ENCODE measurements around the gene JAZF1. TPM values are rescaled to one million over a fixed set of nuclear protein-coding genes. Genes with fewer than 3 reads are reported as not detected.

JAZF1 gene
- total RNA-seq, 3 donors from 2014 or later, result 8.6 to 27.4 (median 10.5) TPM

- H3K4me1 ChIP-seq, result no peaks in the 10 kb centered on the region
- no peak for DNase-seq (ENCODE audit: low spot score in 2 of 2)
- H3K27me3 ChIP-seq, result no peaks in the 10 kb centered on the region
- TF ChIP-seq POLR2AphosphoS5 (IDR thresholded peaks at IDR 0.05), result no peak
- no peak for TF ChIP-seq CTCF (IDR thresholded peaks at IDR 0.05)
- no peak for TF ChIP-seq POLR2A (IDR thresholded peaks at IDR 0.05)
- no peaks in the 10 kb centered on the region for H3K36me3 ChIP-seq
- H3K27ac ChIP-seq, result no peak overlapping the region
- H3K9me3 ChIP-seq, result no peaks in the 10 kb centered on the region
- H3K4me3 ChIP-seq, result no peak overlapping the region
- intact Hi-C loops (cut with DNase I; ENCODE audit: low total_unique reads), result no loop called here
These were observed 134.6 kb downstream of the JAZF1 start for GRCh38 chr7:28046035-28046434.

GRCh38 chr7:28045592-28045991, 135.0 kb downstream of the JAZF1 start:
- no peak for DNase-seq (ENCODE audit: low spot score in 2 of 2)
- no peak overlapping the region for H3K27ac ChIP-seq
- no peaks in the 10 kb centered on the region for H3K4me1 ChIP-seq
- no peaks in the 10 kb centered on the region for H3K9me3 ChIP-seq
- no peaks in the 10 kb centered on the region for H3K36me3 ChIP-seq
- intact Hi-C loops (cut with DNase I; ENCODE audit: low total_unique reads), result no loop called here
- no peak for TF ChIP-seq POLR2A (IDR thresholded peaks at IDR 0.05)
- TF ChIP-seq POLR2AphosphoS5 (IDR thresholded peaks at IDR 0.05), result no peak
- no peak for TF ChIP-seq CTCF (IDR thresholded peaks at IDR 0.05)
- H3K27me3 ChIP-seq, result no peaks in the 10 kb centered on the region
- no peak overlapping the region for H3K4me3 ChIP-seq

GRCh38 chr7:28044825-28045224, 135.8 kb downstream of the JAZF1 start:
- DNase-seq (ENCODE audit: low spot score in 2 of 2), result no peak
- H3K27ac ChIP-seq, result no peak overlapping the region
- H3K4me3 ChIP-seq, result no peak overlapping the region
- H3K4me1 ChIP-seq, result no peaks in the 10 kb centered on the region
- H3K9me3 ChIP-seq, result no peaks in the 10 kb centered on the region
- TF ChIP-seq CTCF (IDR thresholded peaks at IDR 0.05) (no peak), POLR2AphosphoS5 (IDR thresholded peaks at IDR 0.05) (no peak), POLR2A (IDR thresholded peaks at IDR 0.05) (no peak)
- no peaks in the 10 kb centered on the region for H3K36me3 ChIP-seq
- intact Hi-C loops (cut with DNase I; ENCODE audit: low total_unique reads), result no loop called here
- H3K27me3 ChIP-seq, result no peaks in the 10 kb centered on the region

GRCh38 chr7:28042721-28043120, 137.9 kb downstream of the JAZF1 start:
- Histone ChIP-seq H3K27ac (no peak overlapping the region), H3K27me3 (no peaks in the 10 kb centered on the region), H3K9me3 (no peaks in the 10 kb centered on the region), H3K36me3 (no peaks in the 10 kb centered on the region), H3K4me3 (no peak overlapping the region), H3K4me1 (no peaks in the 10 kb centered on the region)
- intact Hi-C loops (cut with DNase I; ENCODE audit: low total_unique reads), result no loop called here
- no peak for DNase-seq (ENCODE audit: low spot score in 2 of 2)
- no peak for TF ChIP-seq POLR2AphosphoS5 (IDR thresholded peaks at IDR 0.05)
- no peak for TF ChIP-seq POLR2A (IDR thresholded peaks at IDR 0.05)
- no peak for TF ChIP-seq CTCF (IDR thresholded peaks at IDR 0.05)

- TF ChIP-seq POLR2A (IDR thresholded peaks at IDR 0.05) (no peak), CTCF (IDR thresholded peaks at IDR 0.05) (no peak), POLR2AphosphoS5 (IDR thresholded peaks at IDR 0.05) (no peak)
- no peak overlapping the region for H3K4me3 ChIP-seq
- no peak overlapping the region for H3K27ac ChIP-seq
- H3K36me3 ChIP-seq, result no peaks in the 10 kb centered on the region
- H3K27me3 ChIP-seq, result no peaks in the 10 kb centered on the region
- intact Hi-C loops (cut with DNase I; ENCODE audit: low total_unique reads), result no loop called here
- H3K9me3 ChIP-seq, result no peaks in the 10 kb centered on the region
- DNase-seq (ENCODE audit: low spot score in 2 of 2), result no peak
- no peaks in the 10 kb centered on the region for H3K4me1 ChIP-seq
These were observed 138.9 kb downstream of the JAZF1 start for GRCh38 chr7:28041508-28042314.

All from breast epithelium (tissue), 4 donors.